Measurements from ENCODE around the gene BMPR1A. TPM values are rescaled to one million over a fixed set of nuclear protein-coding genes. Genes with fewer than 3 reads are reported as not detected.
"Not testable (repeated sequence)": the region's sequence is repeated elsewhere in the genome, so short reads cannot be mapped to it uniquely, and the experiment has no call there.

BMPR1A gene
- total RNA-seq, 6 experiments from 2014 or later: 9.9 to 20.4 (median 12.4) TPM

DNA sequence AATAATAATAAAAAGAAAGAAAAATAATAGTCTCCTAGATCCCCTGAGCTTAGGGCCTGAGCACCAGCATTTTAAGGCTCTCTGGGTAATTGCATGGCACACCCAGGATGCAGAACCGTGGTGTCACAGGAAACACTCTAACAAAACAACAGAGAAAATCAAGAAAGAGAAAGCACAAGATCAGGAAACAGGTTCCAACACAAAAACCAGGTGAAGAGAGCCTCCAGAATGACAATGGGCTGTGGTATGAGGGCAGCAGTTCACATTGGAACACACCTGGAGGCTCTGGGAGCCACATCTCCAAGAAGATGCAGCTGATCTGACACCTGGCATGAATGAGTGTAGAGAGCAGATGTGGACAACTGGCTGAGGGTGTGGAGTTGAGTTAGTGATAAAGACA is 193.9 kb downstream of the BMPR1A start:
- Histone ChIP-seq H3K27me3 (no peaks in the 10 kb centered on the region), H3K4me1 (peaks cover 0 to 6% (median 2%) of the 10 kb centered on the region in 4 donors), H3K4me3 (no peak overlapping the region), H3K27ac (no peak overlapping the region), H3K9me3 (no peaks in the 10 kb centered on the region), H3K36me3 (no peaks in the 10 kb centered on the region)
- ATAC-seq: no peak
- 36% methylated on average over 1 of the region's 1 CpG for WGBS (ENCODE audit: insufficient coverage, low coverage, low lambda C conversion rate, missing lambda C conversion rate)
- no peak for DNase-seq
- TF ChIP-seq POLR2A (IDR thresholded peaks at IDR 0.05): no peak
- no peak for TF ChIP-seq CTCF (IDR thresholded peaks at IDR 0.05)
- intact Hi-C loops (cut with DNase I): no loop called here

GRCh38 chr10:86951184-86951761 is 194.9 kb downstream of the BMPR1A start:
- Histone ChIP-seq H3K27ac (no peak overlapping the region), H3K27me3 (no peaks in the 10 kb centered on the region), H3K4me1 (peaks cover 0 to 6% (median 2%) of the 10 kb centered on the region in 4 donors), H3K4me3 (no peak overlapping the region), H3K36me3 (no peaks in the 10 kb centered on the region), H3K9me3 (no peaks in the 10 kb centered on the region)
- TF ChIP-seq POLR2A (IDR thresholded peaks at IDR 0.05): no peak
- no peak for TF ChIP-seq CTCF (IDR thresholded peaks at IDR 0.05)
- intact Hi-C loops (cut with DNase I): no loop called here
- DNase-seq (peak in 1 of 3 donors; percentile 22), ATAC-seq (no peak)

DNA sequence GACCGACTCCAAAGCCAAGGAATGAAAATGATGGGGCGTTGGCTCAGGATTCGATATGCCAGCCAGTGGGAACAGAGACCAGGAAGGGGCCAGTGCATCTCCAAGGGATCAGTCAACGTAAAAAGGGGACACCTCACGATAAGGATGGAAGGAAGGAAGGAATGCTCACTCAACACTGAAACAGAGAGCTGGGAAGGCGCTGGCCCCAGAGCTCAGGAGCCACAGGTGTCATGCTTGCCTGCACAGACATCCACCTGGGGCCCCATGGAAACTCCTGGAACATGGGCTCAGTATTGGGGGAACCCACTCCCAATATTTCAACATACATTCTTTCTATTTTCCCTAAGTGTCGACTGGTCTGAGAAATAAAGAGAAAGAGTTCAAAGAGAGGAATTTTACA is 195.7 kb downstream of the BMPR1A start:
- TF ChIP-seq CTCF (IDR thresholded peaks at IDR 0.05) (no peak), POLR2A (IDR thresholded peaks at IDR 0.05) (no peak)
- no peaks in the 10 kb centered on the region for H3K9me3 ChIP-seq
- H3K27ac ChIP-seq: no peak overlapping the region
- whole genome bisulfite sequencing (ENCODE audit: insufficient coverage, low coverage, low lambda C conversion rate, missing lambda C conversion rate): 82% methylated on average over 7 of the region's 7 CpGs
- peaks cover 0 to 6% (median 2%) of the 10 kb centered on the region in 4 donors for H3K4me1 ChIP-seq
- no peak for ATAC-seq
- H3K27me3 ChIP-seq: no peaks in the 10 kb centered on the region
- intact Hi-C loops (cut with DNase I): no loop called here
- H3K4me3 ChIP-seq: no peak overlapping the region
- H3K36me3 ChIP-seq: no peaks in the 10 kb centered on the region
- peak in 1 of 3 donors; percentile 11 for DNase-seq

DNA sequence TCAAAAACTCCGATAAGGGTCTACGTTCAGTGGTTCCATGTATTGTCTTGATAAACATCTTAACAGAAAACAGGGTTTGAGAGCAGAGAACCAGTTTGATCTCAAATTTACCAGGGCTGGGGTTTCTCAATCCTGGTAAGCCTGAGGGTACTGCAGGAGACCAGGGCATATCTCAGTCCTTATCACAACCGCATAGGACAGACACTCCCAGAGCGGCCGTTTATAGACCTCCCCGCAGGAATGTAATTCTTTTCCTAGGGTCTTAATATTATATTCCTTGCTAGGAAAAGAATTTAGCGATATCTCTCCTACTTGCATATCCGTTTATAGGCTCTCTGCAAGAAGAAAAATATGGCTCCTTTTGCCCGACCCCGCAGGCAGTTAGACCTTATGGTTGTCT is 196.3 kb downstream of the BMPR1A start:
- H3K27me3 ChIP-seq; H3K9me3 ChIP-seq; ATAC-seq; H3K4me1 ChIP-seq; intact Hi-C loops (cut with DNase I); H3K36me3 ChIP-seq; H3K27ac ChIP-seq; H3K4me3 ChIP-seq: not testable (repeated sequence)
- 92% methylated on average over 8 of the region's 10 CpGs for WGBS (ENCODE audit: insufficient coverage, low coverage, low lambda C conversion rate, missing lambda C conversion rate)
- peak in 1 of 3 donors; percentile 1 for DNase-seq

DNA sequence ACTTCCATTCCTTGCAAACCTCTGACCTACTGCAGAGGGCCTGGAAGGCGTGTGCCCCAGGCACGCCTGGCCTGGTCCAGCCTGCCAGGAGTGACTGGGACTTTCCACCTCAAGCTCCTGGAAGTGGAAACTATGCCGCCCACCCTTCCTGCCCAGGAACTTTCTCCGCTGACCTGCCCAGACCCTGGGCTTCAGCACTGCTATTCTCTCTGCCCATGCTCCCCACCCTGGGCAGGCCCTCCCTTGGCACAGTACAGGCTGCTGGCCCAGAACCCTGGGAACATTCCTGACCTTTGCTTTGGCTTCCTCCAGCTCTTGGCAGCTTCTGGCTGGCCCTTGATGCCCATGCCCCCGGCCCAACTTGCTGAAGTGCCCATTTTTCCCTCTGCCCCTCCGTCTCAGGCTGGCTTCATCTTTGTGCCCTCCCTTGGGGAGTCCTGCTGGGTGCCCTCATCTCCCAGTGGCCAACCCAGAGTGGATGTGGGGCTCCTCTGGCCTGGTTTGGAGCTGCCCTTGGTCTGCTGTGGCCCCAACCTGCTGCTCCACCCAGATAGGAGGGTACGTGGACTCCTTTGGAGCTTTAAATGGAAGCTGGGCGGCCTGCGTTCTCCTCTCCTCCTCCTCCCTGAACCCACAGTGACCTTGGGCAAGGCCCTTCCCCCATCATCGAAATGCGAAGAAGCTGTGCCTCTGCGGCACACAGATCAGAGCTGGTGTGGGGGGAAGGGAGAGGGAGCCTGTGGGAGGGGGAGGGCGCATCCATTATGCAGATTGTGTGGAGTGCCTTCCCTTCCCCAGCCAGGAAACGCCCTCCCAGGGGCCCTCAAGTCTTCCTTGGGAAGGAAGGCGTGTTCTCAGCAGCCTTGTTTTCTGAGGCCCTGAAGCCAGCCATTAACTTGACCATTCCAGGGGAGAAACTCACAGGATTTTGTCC is 197.6 kb downstream of the BMPR1A start:
- Histone ChIP-seq H3K4me1 (peaks cover 0 to 9% (median 4%) of the 10 kb centered on the region in 4 donors), H3K27ac (peak overlapping the region in 1 of 3 donors; percentile 75), H3K9me3 (no peaks in the 10 kb centered on the region), H3K36me3 (no peaks in the 10 kb centered on the region), H3K27me3 (no peaks in the 10 kb centered on the region), H3K4me3 (no peak overlapping the region)
- intact Hi-C loops (cut with DNase I): no loop called here
- DNase-seq (peak in 2 of 3 donors; percentile 61 to 75), ATAC-seq (peak; percentile 52 to 78 (median 69))
- WGBS (ENCODE audit: insufficient coverage, low coverage, low lambda C conversion rate, missing lambda C conversion rate): 42% methylated on average over 4 of the region's 15 CpGs
- TF ChIP-seq POLR2A (IDR thresholded peaks at IDR 0.05) (no peak), CTCF (IDR thresholded peaks at IDR 0.05) (no peak)

All from right lobe of liver (tissue), 6 donors.